Measurements from ENCODE around the gene PPP4R4. TPM values are rescaled to one million over a fixed set of nuclear protein-coding genes. Genes with fewer than 3 reads are reported as not detected.

PPP4R4 gene
- total and polyA plus RNA-seq, 10 donors: 0.05 to 0.94 (median 0.13) TPM; not detected in 3

DNA sequence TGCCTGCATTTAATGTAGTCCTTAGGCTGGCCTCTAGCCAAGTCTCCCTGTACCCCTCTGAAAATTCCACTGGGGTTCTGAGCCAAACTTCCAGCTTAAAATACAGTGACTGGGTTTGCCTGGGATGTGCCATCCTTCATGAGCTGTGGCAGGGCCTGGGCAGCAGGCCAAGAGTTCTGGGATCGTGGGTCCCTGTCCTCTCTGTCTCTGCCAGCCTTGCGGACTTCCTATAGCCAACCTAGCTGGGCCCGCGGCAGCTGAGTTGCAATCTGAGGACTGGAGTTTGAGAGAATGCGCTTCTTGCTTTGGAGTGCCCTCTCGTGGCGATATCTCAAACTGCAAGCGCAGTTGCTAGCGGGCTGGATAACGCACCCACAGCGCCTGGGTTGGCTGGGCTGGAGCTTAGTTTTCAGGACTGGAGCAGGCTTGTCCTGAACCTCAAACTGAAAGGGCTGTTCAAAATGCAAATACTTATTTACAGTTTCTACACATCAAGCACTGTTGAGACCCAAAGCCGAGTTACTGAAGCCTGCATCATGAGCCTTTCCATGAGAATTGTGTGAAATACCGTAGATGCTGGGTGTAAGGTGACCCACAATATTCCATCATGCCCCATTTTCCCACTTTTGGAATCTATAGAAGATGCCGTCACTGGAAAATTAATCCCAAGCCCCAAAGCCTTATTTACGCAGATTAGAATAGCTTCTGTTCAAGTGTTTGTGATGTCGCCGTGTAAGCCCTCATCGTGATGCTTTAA lies 37.4 kb upstream of the PPP4R4 start:
- Histone ChIP-seq H3K4me3 (no peak overlapping the region), H3K27ac (no peak overlapping the region), H3K27me3 (replicated peaks in 1 of 7) (peaks cover 0 to 10% (median 0%) of the 10 kb centered on the region in 7 donors), H3K4me1 (peaks cover 0 to 13% (median 5%) of the 10 kb centered on the region in 6 donors), H3K36me3 (no peaks in the 10 kb centered on the region), H3K9me3 (peaks cover 0 to 13% (median 9%) of the 10 kb centered on the region in 8 donors)
- WGBS, 5 donors: 32 to 35% (median 33%) methylated on average over 18 of the region's 18 CpGs
- intact Hi-C loops (cut with DNase I; ENCODE audit: low total_unique reads): loop anchor here (2.0 to 5.0 kb wide), 2 partner anchors 100 to 199 kb away; no protein-coding TSS in a partner anchor
- TF ChIP-seq POLR2AphosphoS5 (IDR thresholded peaks at IDR 0.05) (peak in 2 of 3 donors; percentile 40 to 66), POLR2A (IDR thresholded peaks at IDR 0.05) (no peak)
- TF ChIP-seq, protein P1, sequence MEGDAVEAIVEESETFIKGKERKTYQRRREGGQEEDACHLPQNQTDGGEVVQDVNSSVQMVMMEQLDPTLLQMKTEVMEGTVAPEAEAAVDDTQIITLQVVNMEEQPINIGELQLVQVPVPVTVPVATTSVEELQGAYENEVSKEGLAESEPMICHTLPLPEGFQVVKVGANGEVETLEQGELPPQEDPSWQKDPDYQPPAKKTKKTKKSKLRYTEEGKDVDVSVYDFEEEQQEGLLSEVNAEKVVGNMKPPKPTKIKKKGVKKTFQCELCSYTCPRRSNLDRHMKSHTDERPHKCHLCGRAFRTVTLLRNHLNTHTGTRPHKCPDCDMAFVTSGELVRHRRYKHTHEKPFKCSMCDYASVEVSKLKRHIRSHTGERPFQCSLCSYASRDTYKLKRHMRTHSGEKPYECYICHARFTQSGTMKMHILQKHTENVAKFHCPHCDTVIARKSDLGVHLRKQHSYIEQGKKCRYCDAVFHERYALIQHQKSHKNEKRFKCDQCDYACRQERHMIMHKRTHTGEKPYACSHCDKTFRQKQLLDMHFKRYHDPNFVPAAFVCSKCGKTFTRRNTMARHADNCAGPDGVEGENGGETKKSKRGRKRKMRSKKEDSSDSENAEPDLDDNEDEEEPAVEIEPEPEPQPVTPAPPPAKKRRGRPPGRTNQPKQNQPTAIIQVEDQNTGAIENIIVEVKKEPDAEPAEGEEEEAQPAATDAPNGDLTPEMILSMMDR (IDR thresholded peaks at IDR 0.05 in 8 of 11, conservative IDR thresholded peaks at IDR 0.05 in 3 of 11): peak; percentile 87 to 99 (median 97)
- peak; percentile 93 for DNase-seq

DNA sequence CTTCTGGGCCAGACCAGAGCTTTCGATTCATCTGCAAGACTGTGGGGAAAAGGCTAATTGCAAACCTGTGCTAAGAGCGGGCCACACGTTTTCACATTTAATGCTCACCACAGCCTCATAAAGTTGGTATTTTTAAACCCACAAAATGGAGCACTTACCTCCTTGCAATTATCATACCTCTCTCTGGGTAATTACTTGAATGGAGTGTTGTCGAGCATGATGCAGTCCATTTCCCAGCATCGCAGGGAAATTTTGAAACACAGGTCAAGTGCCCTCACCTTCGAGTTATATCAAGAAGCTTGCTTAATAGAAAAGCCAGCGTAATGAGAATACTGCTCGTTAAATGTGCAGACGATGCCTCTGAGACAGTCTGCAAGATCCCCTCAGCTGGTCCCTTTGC lies 35.9 kb upstream of the PPP4R4 start:
- 83 to 90% (median 86%) methylated on average over 9 of the region's 9 CpGs for whole genome bisulfite sequencing, 5 donors
- Histone ChIP-seq H3K27ac (no peak overlapping the region), H3K4me3 (no peak overlapping the region), H3K4me1 (peaks cover 0 to 8% (median 5%) of the 10 kb centered on the region in 6 donors), H3K9me3 (peaks cover 0 to 13% (median 9%) of the 10 kb centered on the region in 8 donors), H3K27me3 (replicated peaks in 1 of 7) (peaks cover 0 to 8% (median 0%) of the 10 kb centered on the region in 7 donors), H3K36me3 (no peaks in the 10 kb centered on the region)
- intact Hi-C loops (cut with DNase I; ENCODE audit: low total_unique reads): loop anchor here (5.0 kb wide), 1 partner anchor 201 kb away; no protein-coding TSS in a partner anchor
- TF ChIP-seq POLR2A (IDR thresholded peaks at IDR 0.05) (no peak), POLR2AphosphoS5 (IDR thresholded peaks at IDR 0.05) (no peak)
- TF ChIP-seq, protein P1 (IDR thresholded peaks at IDR 0.05 in 8 of 11, conservative IDR thresholded peaks at IDR 0.05 in 3 of 11): no peak
- DNase-seq: no peak

DNA sequence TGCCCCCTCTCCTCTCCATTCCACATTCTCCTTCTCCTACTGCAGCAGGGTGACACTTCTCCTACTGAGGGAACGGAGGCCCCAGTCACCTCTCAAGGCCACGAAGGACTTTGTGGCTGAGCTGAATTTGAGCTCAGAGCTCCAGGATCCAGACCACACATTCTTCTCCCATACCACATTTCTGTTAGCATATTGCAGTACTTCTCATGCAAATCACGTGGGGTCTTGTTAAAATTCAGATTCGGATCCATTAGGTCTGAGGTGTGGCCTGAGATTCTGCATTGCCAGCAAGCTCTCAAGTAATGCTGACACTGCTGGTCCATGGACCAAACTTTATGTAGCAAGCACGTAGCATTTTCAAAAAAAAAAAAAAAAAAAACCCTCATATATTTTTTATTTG lies 35.1 kb upstream of the PPP4R4 start:
- intact Hi-C loops (cut with DNase I; ENCODE audit: low total_unique reads): loop anchor here (5.0 kb wide), 1 partner anchor 202 kb away; no protein-coding TSS in a partner anchor
- H3K4me3 ChIP-seq: no peak overlapping the region
- 70 to 81% (median 75%) methylated on average over 5 of the region's 5 CpGs for WGBS, 5 donors
- TF ChIP-seq POLR2A (IDR thresholded peaks at IDR 0.05): no peak
- TF ChIP-seq POLR2AphosphoS5 (IDR thresholded peaks at IDR 0.05): no peak
- TF ChIP-seq, protein P1 (IDR thresholded peaks at IDR 0.05 in 8 of 11, conservative IDR thresholded peaks at IDR 0.05 in 3 of 11): no peak
- H3K9me3 ChIP-seq: peaks cover 0 to 13% (median 9%) of the 10 kb centered on the region in 8 donors
- peaks cover 0 to 4% (median 0%) of the 10 kb centered on the region in 7 donors for H3K27me3 ChIP-seq (replicated peaks in 1 of 7)
- no peaks in the 10 kb centered on the region for H3K36me3 ChIP-seq
- H3K4me1 ChIP-seq: peaks cover 0 to 8% (median 5%) of the 10 kb centered on the region in 6 donors
- DNase-seq: no peak
- H3K27ac ChIP-seq: no peak overlapping the region

DNA sequence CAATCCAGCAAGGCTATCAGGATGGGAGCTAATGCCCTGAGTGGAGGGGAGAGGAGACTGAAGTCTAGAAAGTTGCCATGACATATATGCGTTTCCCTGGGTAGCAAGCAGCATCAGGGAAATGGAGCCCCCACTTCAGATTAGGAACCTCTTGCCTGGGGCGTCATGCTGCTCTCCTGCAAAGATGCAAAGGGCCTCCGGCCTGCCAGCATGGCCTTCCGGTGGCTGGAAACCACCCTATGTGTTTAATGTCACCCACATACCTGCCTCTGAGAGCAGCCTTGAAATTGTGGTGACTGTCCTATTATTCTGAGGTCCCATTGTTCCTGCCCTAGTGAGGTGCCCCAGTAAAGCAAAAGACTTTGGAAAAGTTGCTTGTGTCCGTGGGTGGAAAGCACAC lies 34.7 kb upstream of the PPP4R4 start:
- no peak for DNase-seq
- intact Hi-C loops (cut with DNase I; ENCODE audit: low total_unique reads): loop anchor here (5.0 kb wide), 1 partner anchor 202 kb away; no protein-coding TSS in a partner anchor
- Histone ChIP-seq H3K27me3 (replicated peaks in 1 of 7) (peaks cover 0 to 4% (median 0%) of the 10 kb centered on the region in 7 donors), H3K9me3 (peaks cover 0 to 13% (median 9%) of the 10 kb centered on the region in 8 donors), H3K4me1 (peaks cover 0 to 8% (median 5%) of the 10 kb centered on the region in 6 donors), H3K4me3 (no peak overlapping the region), H3K27ac (no peak overlapping the region), H3K36me3 (no peaks in the 10 kb centered on the region)
- TF ChIP-seq, protein P1 (IDR thresholded peaks at IDR 0.05 in 8 of 11, conservative IDR thresholded peaks at IDR 0.05 in 3 of 11): no peak
- TF ChIP-seq POLR2A (IDR thresholded peaks at IDR 0.05) (no peak), POLR2AphosphoS5 (IDR thresholded peaks at IDR 0.05) (no peak)
- WGBS, 5 donors: 72 to 89% (median 85%) methylated on average over 4 to 5 of the region's 5 CpGs

Measured in spleen (tissue), 11 donors.